T-helper 1 cell treated with Interleukin-12 subunit alpha and Interleukin-12 subunit beta and Interleukin-4 antibody, amounts not matched to agents 30 ng/mL and 1 ng/mL, for 36 hours (primary cell): Measurements from ENCODE around the gene PLA2G4A. TPM values are rescaled to one million over a fixed set of nuclear protein-coding genes. Genes with fewer than 3 reads are reported as not detected.

Experiments used
- intact Hi-C: fragments of 100-400 bp; cut with micrococcal nuclease; formaldehyde crosslinking; loops from one replicate; pipeline ENCODE4 v1.15.1; 2024
- total RNA-seq: library from RNA; stranded (reverse); gene quantifications from 2 replicates; pipeline ENCODE4 v1.2.3, GENCODE V29; 2022

The PLA2G4A gene
- total RNA-seq, 1 donor from 2014 or later = not detected

GRCh38 chr1:186872291-186872690, 43.5 kb downstream of the PLA2G4A start:
- intact Hi-C loops = no loop called here

GRCh38 chr1:186873687-186874086, 44.9 kb downstream of the PLA2G4A start:
- intact Hi-C loops = no loop called here

- intact Hi-C loops = no loop called here
Observed at GRCh38 chr1:186875896-186876835, 47.4 kb downstream of the PLA2G4A start.

GRCh38 chr1:186878356-186878755, 49.6 kb downstream of the PLA2G4A start:
- intact Hi-C loops = no loop called here

- intact Hi-C loops = no loop called here
Observed at GRCh38 chr1:186880982-186881381, 52.2 kb downstream of the PLA2G4A start.

GRCh38 chr1:186882372-186883134, 53.8 kb downstream of the PLA2G4A start:
- intact Hi-C loops = no loop called here

- intact Hi-C loops = no loop called here
Observed at GRCh38 chr1:186884251-186884650, 55.5 kb downstream of the PLA2G4A start.

- intact Hi-C loops = no loop called here
Observed at GRCh38 chr1:186887203-186887602, 58.5 kb downstream of the PLA2G4A start.

- intact Hi-C loops = no loop called here
Observed at GRCh38 chr1:186888367-186888766, 59.6 kb downstream of the PLA2G4A start.

GRCh38 chr1:186892936-186893335, 64.2 kb downstream of the PLA2G4A start:
- intact Hi-C loops = no loop called here

GRCh38 chr1:186894415-186894814, 65.7 kb downstream of the PLA2G4A start:
- intact Hi-C loops = no loop called here

GRCh38 chr1:186896211-186896610, 67.5 kb downstream of the PLA2G4A start:
- intact Hi-C loops = no loop called here

GRCh38 chr1:186897008-186897407, 68.3 kb downstream of the PLA2G4A start:
- intact Hi-C loops = no loop called here

GRCh38 chr1:186899577-186899976, 70.8 kb downstream of the PLA2G4A start:
- intact Hi-C loops = no loop called here

- intact Hi-C loops = no loop called here
Observed at GRCh38 chr1:186899977-186900376, 71.2 kb downstream of the PLA2G4A start.

GRCh38 chr1:186900539-186901237, 71.9 kb downstream of the PLA2G4A start:
- intact Hi-C loops = no loop called here

GRCh38 chr1:186901631-186902030, 72.9 kb downstream of the PLA2G4A start:
- intact Hi-C loops = no loop called here

- intact Hi-C loops = no loop called here
Observed at GRCh38 chr1:186903374-186904136, 74.8 kb downstream of the PLA2G4A start.

GRCh38 chr1:186904361-186904760, 75.6 kb downstream of the PLA2G4A start:
- intact Hi-C loops = no loop called here

- intact Hi-C loops = no loop called here
Observed at GRCh38 chr1:186905561-186905960, 76.8 kb downstream of the PLA2G4A start.

GRCh38 chr1:186915555-186915954, 86.8 kb downstream of the PLA2G4A start:
- intact Hi-C loops = no loop called here
